ENCODE measurements around the gene OR2T6.
"Not testable (repeated sequence)": the region's sequence is repeated elsewhere in the genome, so short reads cannot be mapped to it uniquely, and the experiment has no call there.

The OR2T6 gene

GRCh38 chr1:248436303-248436702 is 60.8 kb downstream of the OR2T6 start:
- not testable (repeated sequence) for H3K9ac ChIP-seq (ENCODE audit: low read length)
- peaks cover 20% of the 10 kb centered on the region for H3K4me1 ChIP-seq (ENCODE audit: low read length)

GRCh38 chr1:248438668-248439067 is 63.1 kb downstream of the OR2T6 start:
- H3K4me3 ChIP-seq (ENCODE audit: low read length); H2AFZ ChIP-seq (ENCODE audit: low read depth, low read length); H4K20me1 ChIP-seq (ENCODE audit: insufficient read depth, low read length); H3K4me2 ChIP-seq (ENCODE audit: low read length); H3K79me2 ChIP-seq (ENCODE audit: low read length); H3K27ac ChIP-seq (ENCODE audit: low read length); H3K9me3 ChIP-seq (ENCODE audit: insufficient read depth, low read length); H3K27me3 ChIP-seq (ENCODE audit: low read depth, low read length); H3K9ac ChIP-seq (ENCODE audit: low read length); H3K36me3 ChIP-seq (replicated peaks; ENCODE audit: low read depth, low read length): not testable (repeated sequence)
- H3K4me1 ChIP-seq (ENCODE audit: low read length) = peaks cover 18% of the 10 kb centered on the region

More at GRCh38 chr1:248436303-248436702, 60.8 kb downstream of the OR2T6 start:
- 0 out of 2 replicates have a peak overlapping the region, but pooled peaks have one; percentile 0 for H3K4me2 ChIP-seq (ENCODE audit: low read length)
- not testable (repeated sequence) for H4K20me1 ChIP-seq (ENCODE audit: insufficient read depth, low read length); H3K9me3 ChIP-seq (ENCODE audit: insufficient read depth, low read length); H2AFZ ChIP-seq (ENCODE audit: low read depth, low read length); H3K27ac ChIP-seq (ENCODE audit: low read length); H3K36me3 ChIP-seq (replicated peaks; ENCODE audit: low read depth, low read length); H3K4me3 ChIP-seq (ENCODE audit: low read length); H3K79me2 ChIP-seq (ENCODE audit: low read length); H3K27me3 ChIP-seq (ENCODE audit: low read depth, low read length)

GRCh38 chr1:248439283-248439682 is 63.7 kb downstream of the OR2T6 start:
- not testable (repeated sequence) for H2AFZ ChIP-seq (ENCODE audit: low read depth, low read length); H3K9me3 ChIP-seq (ENCODE audit: insufficient read depth, low read length); H3K9ac ChIP-seq (ENCODE audit: low read length); H3K27me3 ChIP-seq (ENCODE audit: low read depth, low read length); H4K20me1 ChIP-seq (ENCODE audit: insufficient read depth, low read length); H3K27ac ChIP-seq (ENCODE audit: low read length); H3K4me2 ChIP-seq (ENCODE audit: low read length); H3K79me2 ChIP-seq (ENCODE audit: low read length); H3K36me3 ChIP-seq (replicated peaks; ENCODE audit: low read depth, low read length); H3K4me3 ChIP-seq (ENCODE audit: low read length)
- peaks cover 18% of the 10 kb centered on the region for H3K4me1 ChIP-seq (ENCODE audit: low read length)

Measured in OCI-LY3 (cell line).